WTC11 (cell line): Measurements from ENCODE around the gene WDR89.
"Not testable (repeated sequence)": the region's sequence is repeated elsewhere in the genome, so short reads cannot be mapped to it uniquely, and the experiment has no call there.

Experiments used
- ARID4B ChIP-seq: sonication (generic); formaldehyde crosslinking; IDR thresholded peaks from 2 replicates; pipeline ENCODE4 v1.8.0; 2023; ENCODE audit warnings: missing genetic modification reagents, mild to moderate bottlenecking, borderline replicate concordance
- CTCF ChIP-seq: fragments of 200-600 bp; IDR thresholded peaks from 2 replicates; pipeline ENCODE4 v1.8.0; 2022; ENCODE audit warnings: antibody characterized with exemption
- ELF4 ChIP-seq: sonication (generic); formaldehyde crosslinking; IDR thresholded peaks from 2 replicates; pipeline ENCODE4 v1.8.1; 2022; ENCODE audit warnings: low read depth, mild to moderate bottlenecking, moderate library complexity, missing genetic modification reagents
- ESRRA ChIP-seq: sonication (generic); formaldehyde crosslinking; IDR thresholded peaks from 2 replicates; pipeline ENCODE4 v1.8.1; 2022; ENCODE audit warnings: mild to moderate bottlenecking, missing genetic modification reagents, borderline replicate concordance
- FOXK1 ChIP-seq: sonication (generic); formaldehyde crosslinking; IDR thresholded peaks from 2 replicates; pipeline ENCODE4 v1.8.0; 2022; ENCODE audit warnings: mild to moderate bottlenecking, moderate library complexity, missing genetic modification reagents
- GABPB1 ChIP-seq: sonication (generic); formaldehyde crosslinking; IDR thresholded peaks from 2 replicates; pipeline ENCODE4 v1.8.1; 2023; ENCODE audit warnings: mild to moderate bottlenecking, missing genetic modification reagents
- STAT6 ChIP-seq: sonication (generic); formaldehyde crosslinking; conservative IDR thresholded peaks from 2 replicates; pipeline ENCODE4 v1.8.1; 2023; ENCODE audit warnings: mild to moderate bottlenecking, low read depth, missing genetic modification reagents, moderate library complexity

- TF ChIP-seq GABPB1 (CRISPR knock-in tag); ESRRA (CRISPR knock-in tag); STAT6 (CRISPR knock-in tag); FOXK1; ELF4; CTCF; ARID4B (CRISPR knock-in tag): not testable (repeated sequence)
Measured at GRCh38 chr14:63636094-63636635, 5.5 kb downstream of the WDR89 start.
